Adrenal gland (tissue), 12 donors: Measurements from ENCODE around the gene BSN. TPM values are rescaled to one million over a fixed set of nuclear protein-coding genes. Genes with fewer than 3 reads are reported as not detected.

ENCODE experiments used
- DNase-seq, 7 donors: peaks; one replicate each; pipeline ENCODE4 v3.0.0-alpha.2; 2019 to 2020
- H3K27ac ChIP-seq, 5 donors: fragments of 200-600 bp; sonication (generic) in 4 of 5; 1 replicate in 3 of 5; 2 replicates in 2 of 5; pipeline versions ENCODE4 v1.5.1 to v1.8.0; 2016 to 2020; ENCODE audit warnings: mild to moderate bottlenecking in 1 of 5
- H3K27me3 ChIP-seq: fragments of 200-600 bp; 2 replicates; pipeline ENCODE4 v1.8.0; 2021
- H3K36me3 ChIP-seq, 2 donors: fragments of 200-600 bp; replicated peaks in 1 of 2; 1 replicate in 1 of 2; 2 replicates in 1 of 2; pipeline versions ENCODE4 v1.5.1 to v1.8.0; 2018 to 2022
- H3K4me1 ChIP-seq, 2 donors: fragments of 200-600 bp; replicated peaks in 1 of 2; 1 replicate in 1 of 2; 2 replicates in 1 of 2; pipeline versions ENCODE4 v1.5.1 to v1.8.0; 2018 to 2021
- H3K4me3 ChIP-seq, 4 donors: fragments of 200-600 bp; sonication (generic) in 3 of 4; one replicate each; pipeline ENCODE4 v1.5.1; 2016 to 2018
- H3K9me3 ChIP-seq, 3 donors: fragments of 200-600 bp; sonication (generic) in 1 of 3; replicated peaks in 1 of 3; 1 replicate in 2 of 3; 2 replicates in 1 of 3; pipeline versions ENCODE4 v1.5.1 to v1.8.0; 2016 to 2021
- CTCF ChIP-seq, 6 experiments: fragments of 450-650 bp in 4 of 6; fragments of 200-600 bp in 2 of 6; sonication (generic) in 1 of 6; IDR thresholded peaks; 1 replicate in 5 of 6; 2 replicates in 1 of 6; pipeline versions ENCODE4 v1.5.1 to v1.8.0; 2016 to 2021; ENCODE audit warnings: antibody characterized with exemption in 6 of 6, mild to moderate bottlenecking in 2 of 6, moderate library complexity in 1 of 6
- POLR2A ChIP-seq, 2 donors: fragments of 450-650 bp; IDR thresholded peaks; one replicate each; pipeline ENCODE4 v1.6.1; 2017; ENCODE audit warnings: antibody characterized with exemption in 2 of 2, mild to moderate bottlenecking in 2 of 2, moderate library complexity in 1 of 2
- WGBS, 4 donors: extraction: QIAGEN DNeasy Blood & Tissue Kit in 2 of 4; methylation state at CpG; one replicate each; pipeline versions ENCODE4 v1.1.5 to v1.1.7; 2013 to 2017; 5-methylcytosine and 5-hydroxymethylcytosine counted together
- intact Hi-C, 2 donors: fragments of 100-400 bp; cut with DNase I; formaldehyde crosslinking; loops; one replicate each; pipeline versions ENCODE4 v1.14.1 to v1.15.0; 2022 to 2023
- polyA plus RNA-seq, 3 donors: library from polyadenylated mRNA; stranded (reverse); fragments of 200-250 nt in 2 of 3; fragments of 350-450 nt in 1 of 3; fragmentation: Illumina TruSeq in 1 of 3; extraction: RNeasy Lipid Tissue Mini Kit (QIAGEN cat#74804) in 1 of 3; gene quantifications; one replicate each; pipeline ENCODE4 v1.2.3, GENCODE V29; 2013 to 2014
- total RNA-seq, 9 donors: library from RNA; depleted of rRNA in 4 of 9; stranded (reverse); fragments of >200 nt in 4 of 9; fragments of 120-200 nt in 1 of 9; fragmentation: NEBNext Ultra II Directional in 1 of 9; extraction: Animal tissue kit (Norgen Biotek cat#: 25700) in 1 of 9; gene quantifications; one replicate each; pipeline versions ENCODE4 v1.1.0 to v1.2.4, GENCODE V29; 2013 to 2023
- donor health status: healthy with polysubstance abuse.
- donor health status: Bipolar disorder and iron deficiency.
- donor health status: DM: yes; HTN: yes; CAD: no.
- donor health status: DM: no; HTN: no; CAD: no.
- donor health status: DM: no; HTN: no; CAD: no.
- donor health status: DM: yes; HTN: yes; CAD: no.

The BSN gene
- total and polyA plus RNA-seq, 12 donors, result 0.27 to 4.6 (median 1.5) TPM

GRCh38 chr3:49620728-49621127, 66.5 kb downstream of the BSN start:
- Histone ChIP-seq H3K4me1 (no peaks in the 10 kb centered on the region), H3K9me3 (no peaks in the 10 kb centered on the region), H3K27me3 (no peaks in the 10 kb centered on the region), H3K27ac (no peak overlapping the region), H3K4me3 (no peak overlapping the region), H3K36me3 (no peaks in the 10 kb centered on the region)
- intact Hi-C loops, result no loop called here
- TF ChIP-seq CTCF (IDR thresholded peaks at IDR 0.05) (no peak), POLR2A (IDR thresholded peaks at IDR 0.05) (no peak)
- no peak for DNase-seq
- WGBS, 4 donors, result 92 to 96% (median 93%) methylated on average over 8 of the region's 8 CpGs

- H3K4me3 ChIP-seq, result no peak overlapping the region
- no peaks in the 10 kb centered on the region for H3K27me3 ChIP-seq
- 86 to 100% (median 88%) methylated on average over 1 of the region's 1 CpG for WGBS, 4 donors
- intact Hi-C loops, result no loop called here
- no peaks in the 10 kb centered on the region for H3K4me1 ChIP-seq
- TF ChIP-seq CTCF (IDR thresholded peaks at IDR 0.05) (no peak), POLR2A (IDR thresholded peaks at IDR 0.05) (no peak)
- DNase-seq, result no peak
- no peaks in the 10 kb centered on the region for H3K36me3 ChIP-seq
- no peaks in the 10 kb centered on the region for H3K9me3 ChIP-seq
- H3K27ac ChIP-seq, result no peak overlapping the region
These were observed 68.8 kb downstream of the BSN start for GRCh38 chr3:49623071-49623470.

- H3K27me3 ChIP-seq, result no peaks in the 10 kb centered on the region
- no peaks in the 10 kb centered on the region for H3K36me3 ChIP-seq
- TF ChIP-seq POLR2A (IDR thresholded peaks at IDR 0.05) (no peak), CTCF (IDR thresholded peaks at IDR 0.05) (no peak)
- DNase-seq, result no peak
- WGBS, 4 donors, result 90 to 97% (median 96%) methylated on average over 3 to 13 of the region's 13 CpGs
- no peaks in the 10 kb centered on the region for H3K9me3 ChIP-seq
- intact Hi-C loops, result no loop called here
- H3K4me1 ChIP-seq, result no peaks in the 10 kb centered on the region
- no peak overlapping the region for H3K27ac ChIP-seq
- no peak overlapping the region for H3K4me3 ChIP-seq
These were observed 70.8 kb downstream of the BSN start for GRCh38 chr3:49625071-49625470.

GRCh38 chr3:49626101-49626581, 71.9 kb downstream of the BSN start:
- Histone ChIP-seq H3K27ac (no peak overlapping the region), H3K36me3 (no peaks in the 10 kb centered on the region), H3K9me3 (no peaks in the 10 kb centered on the region), H3K4me1 (no peaks in the 10 kb centered on the region), H3K4me3 (no peak overlapping the region), H3K27me3 (no peaks in the 10 kb centered on the region)
- 66 to 73% (median 69%) methylated on average over 8 of the region's 8 CpGs for WGBS, 4 donors
- no peak for TF ChIP-seq POLR2A (IDR thresholded peaks at IDR 0.05)
- TF ChIP-seq CTCF (IDR thresholded peaks at IDR 0.05), result no peak
- intact Hi-C loops, result no loop called here
- no peak for DNase-seq
